ENCODE data around the gene TAF1C.

TAF1C gene

GRCh38 chr16:84225571-84225970 is 38.7 kb upstream of the TAF1C start:
- no peak overlapping the region for H3K9ac ChIP-seq
- H3K4me1 ChIP-seq = no peaks in the 10 kb centered on the region
- H3K36me3 ChIP-seq (ENCODE audit: control insufficient read depth, insufficient read depth, low read length) = no peaks in the 10 kb centered on the region
- no peaks in the 10 kb centered on the region for H3K9me3 ChIP-seq (ENCODE audit: control insufficient read depth, low read length)
- no peaks in the 10 kb centered on the region for H3K27me3 ChIP-seq (ENCODE audit: control insufficient read depth, insufficient read depth, low read length)
- H3K4me3 ChIP-seq (ENCODE audit: low read depth, low read length) = no peak overlapping the region
- no peak for TF ChIP-seq CTCF (IDR thresholded peaks at IDR 0.05)
- no peaks in the 10 kb centered on the region for H3K79me2 ChIP-seq
- H2AFZ ChIP-seq = no peak overlapping the region
- H3K4me2 ChIP-seq (ENCODE audit: low read length) = no peak overlapping the region
- no peak overlapping the region for H3K27ac ChIP-seq

- no peaks in the 10 kb centered on the region for H3K36me3 ChIP-seq (ENCODE audit: control insufficient read depth, insufficient read depth, low read length)
- H2AFZ ChIP-seq = no peak overlapping the region
- H3K9me3 ChIP-seq (ENCODE audit: control insufficient read depth, low read length) = no peaks in the 10 kb centered on the region
- no peak overlapping the region for H3K4me2 ChIP-seq (ENCODE audit: low read length)
- H3K4me3 ChIP-seq (ENCODE audit: low read depth, low read length) = no peak overlapping the region
- H3K27ac ChIP-seq = no peak overlapping the region
- no peaks in the 10 kb centered on the region for H3K4me1 ChIP-seq
- no peak overlapping the region for H3K9ac ChIP-seq
- no peaks in the 10 kb centered on the region for H3K79me2 ChIP-seq
- TF ChIP-seq CTCF (IDR thresholded peaks at IDR 0.05) = no peak
- no peaks in the 10 kb centered on the region for H3K27me3 ChIP-seq (ENCODE audit: control insufficient read depth, insufficient read depth, low read length)
These were observed 38.3 kb upstream of the TAF1C start for GRCh38 chr16:84225126-84225525.

- Histone ChIP-seq H3K36me3 (ENCODE audit: control insufficient read depth, insufficient read depth, low read length) (no peaks in the 10 kb centered on the region), H3K79me2 (no peaks in the 10 kb centered on the region), H3K27ac (no peak overlapping the region), H3K9me3 (ENCODE audit: control insufficient read depth, low read length) (no peaks in the 10 kb centered on the region), H3K27me3 (ENCODE audit: control insufficient read depth, insufficient read depth, low read length) (no peaks in the 10 kb centered on the region), H3K4me2 (ENCODE audit: low read length) (no peak overlapping the region), H3K4me3 (ENCODE audit: low read depth, low read length) (no peak overlapping the region), H3K9ac (no peak overlapping the region), H3K4me1 (no peaks in the 10 kb centered on the region), H2AFZ (no peak overlapping the region)
- TF ChIP-seq CTCF (IDR thresholded peaks at IDR 0.05) = no peak
These were observed 37.7 kb upstream of the TAF1C start for GRCh38 chr16:84224554-84224953.

GRCh38 chr16:84223456-84223855 is 36.6 kb upstream of the TAF1C start:
- Histone ChIP-seq H3K4me1 (no peaks in the 10 kb centered on the region), H3K27ac (no peak overlapping the region), H3K36me3 (ENCODE audit: control insufficient read depth, insufficient read depth, low read length) (no peaks in the 10 kb centered on the region), H3K4me3 (ENCODE audit: low read depth, low read length) (no peak overlapping the region), H3K27me3 (ENCODE audit: control insufficient read depth, insufficient read depth, low read length) (no peaks in the 10 kb centered on the region), H3K9me3 (ENCODE audit: control insufficient read depth, low read length) (no peaks in the 10 kb centered on the region), H2AFZ (no peak overlapping the region), H3K4me2 (ENCODE audit: low read length) (no peak overlapping the region), H3K79me2 (no peaks in the 10 kb centered on the region), H3K9ac (no peak overlapping the region)
- TF ChIP-seq CTCF (IDR thresholded peaks at IDR 0.05) = no peak

- no peak overlapping the region for H3K9ac ChIP-seq
- H3K9me3 ChIP-seq (ENCODE audit: control insufficient read depth, low read length) = no peaks in the 10 kb centered on the region
- no peaks in the 10 kb centered on the region for H3K36me3 ChIP-seq (ENCODE audit: control insufficient read depth, insufficient read depth, low read length)
- H3K27ac ChIP-seq = no peak overlapping the region
- H3K4me2 ChIP-seq (ENCODE audit: low read length) = no peak overlapping the region
- H2AFZ ChIP-seq = no peak overlapping the region
- no peaks in the 10 kb centered on the region for H3K79me2 ChIP-seq
- no peak for TF ChIP-seq CTCF (IDR thresholded peaks at IDR 0.05)
- no peak overlapping the region for H3K4me3 ChIP-seq (ENCODE audit: low read depth, low read length)
- no peaks in the 10 kb centered on the region for H3K27me3 ChIP-seq (ENCODE audit: control insufficient read depth, insufficient read depth, low read length)
- H3K4me1 ChIP-seq = no peaks in the 10 kb centered on the region
These were observed 34.0 kb upstream of the TAF1C start for GRCh38 chr16:84220851-84221250.
